ENCODE data around the gene TMEM217. TPM values are rescaled to one million over a fixed set of nuclear protein-coding genes. Genes with fewer than 3 reads are reported as not detected.

Gene TMEM217
- polyA plus RNA-seq, 1 of the 3 experiments (the other 2 are of a cell fraction), result 1.5 TPM

GRCh38 chr6:37242429-37243052, 15.4 kb downstream of the TMEM217 start:
- no peaks in the 10 kb centered on the region for H3K27me3 ChIP-seq (ENCODE audit: insufficient read depth)
- peak overlapping the region; percentile 88 to 100 for H3K27ac ChIP-seq (ENCODE audit: low read depth in 2 of 2, low read length in 1 of 2)
- no peaks in the 10 kb centered on the region for H3K36me3 ChIP-seq (replicated peaks in 1 of 2; ENCODE audit: control insufficient read depth in 1 of 2, insufficient read depth in 2 of 2, low read length in 1 of 2)
- no peak for DNase-seq
- peak overlapping the region; percentile 73 for H3K9ac ChIP-seq
- H3K9me2 ChIP-seq, result no peaks in the 10 kb centered on the region
- peak overlapping the region; percentile 61 for H3K4me2 ChIP-seq
- H3K79me2 ChIP-seq (ENCODE audit: insufficient read depth), result no peaks in the 10 kb centered on the region
- peaks cover 56% of the 10 kb centered on the region for H3F3A ChIP-seq (replicated peaks; ENCODE audit: insufficient read depth)
- 25% methylated on average over 1 of the region's 1 CpG for WGBS (ENCODE audit: low lambda C conversion rate)
- POLR2A ChIA-PET, result no interaction called here
- H3K4me1 ChIP-seq (ENCODE audit: control insufficient read depth in 1 of 2, insufficient read depth in 2 of 2, low read depth in 1 of 2, low read length in 1 of 2), result peaks cover 24 to 30% of the 10 kb centered on the region in 2 experiments
- no peaks in the 10 kb centered on the region for H4K20me1 ChIP-seq (ENCODE audit: insufficient read depth)
- CTCF ChIA-PET, result interaction anchor here (1.5 kb wide), 1 partner anchor 225 kb away, joined by 4 read pairs; no protein-coding TSS in a partner anchor
- peak overlapping the region; percentile 72; the same call in 1 of the 2 replicates for H2AFZ ChIP-seq (ENCODE audit: low read depth)
- no peaks in the 10 kb centered on the region for H3K9me3 ChIP-seq
- 0 out of 4 replicates have a peak overlapping the region, but pooled peaks of 1 of the 2 experiments have one; percentile 6 for H3K4me3 ChIP-seq (ENCODE audit: low read depth in 2 of 2, low read length in 1 of 2)
- TF ChIP-seq REST (IDR thresholded peaks at IDR 0.05; ENCODE audit: low read depth, low read length) (no peak), ZBTB33 (IDR thresholded peaks at IDR 0.05; ENCODE audit: borderline replicate concordance, low read depth) (peak; percentile 55; the same call in 1 of the 2 replicates), NFIC (IDR thresholded peaks at IDR 0.05; ENCODE audit: borderline replicate concordance) (peak; percentile 73), MAX (IDR thresholded peaks at IDR 0.05; ENCODE audit: low read depth) (peak; percentile 11; the same call in 1 of the 2 replicates), TCF12 (IDR thresholded peaks at IDR 0.05) (peak; percentile 88), SMC3 (IDR thresholded peaks at IDR 0.05; ENCODE audit: low read depth, low read length) (no peak), USF2 (IDR thresholded peaks at IDR 0.05; ENCODE audit: borderline replicate concordance, low read depth, low read length) (peak; percentile 44; the same call in 1 of the 2 replicates), RCOR1 (IDR thresholded peaks at IDR 0.05; ENCODE audit: low read length) (no peak), TEAD4 (IDR thresholded peaks at IDR 0.05; ENCODE audit: borderline replicate concordance, insufficient read depth) (peak; percentile 71; the same call in 1 of the 2 replicates), MXI1 (IDR thresholded peaks at IDR 0.05; ENCODE audit: low read depth, low read length) (no peak), TAF1 (IDR thresholded peaks at IDR 0.05; ENCODE audit: borderline replicate concordance, low read depth, low read length) (no peak), MEF2A (IDR thresholded peaks at IDR 0.05; ENCODE audit: borderline replicate concordance, low read depth) (peak; percentile 73), POLR2AphosphoS5 (IDR thresholded peaks at IDR 0.05; ENCODE audit: low read depth, low read length) (peak; percentile 74; the same call in 1 of the 2 replicates), EZH2phosphoT487 (IDR thresholded peaks at IDR 0.05; ENCODE audit: borderline replicate concordance, low read depth) (no peak), CTCF (IDR thresholded peaks at IDR 0.05) (no peak), JUND (IDR thresholded peaks at IDR 0.05) (peak; percentile 84), EP300 (IDR thresholded peaks at IDR 0.05; ENCODE audit: borderline replicate concordance in 1 of 2, low read depth in 1 of 2, low read length in 1 of 2) (peak; percentile 13 to 80; a peak in 3 of 4 replicates), FOXJ3 (CRISPR knock-in tag; IDR thresholded peaks at IDR 0.05) (no peak), FOXM1 (IDR thresholded peaks at IDR 0.05; ENCODE audit: low read depth) (0 out of 2 replicates have a peak, but pooled peaks have one; percentile 13), PBX3 (IDR thresholded peaks at IDR 0.05) (peak; percentile 89), ELF1 (IDR thresholded peaks at IDR 0.05) (peak; percentile 67), YY1 (IDR thresholded peaks at IDR 0.05; ENCODE audit: low read depth) (no peak; the same call in 1 of the 2 replicates), RAD21 (IDR thresholded peaks at IDR 0.05; ENCODE audit: low read length) (no peak)

All from SK-N-SH (cell line).